Prostate gland (tissue), 2 donors: ENCODE results near the gene PRPF6. TPM values are rescaled to one million over a fixed set of nuclear protein-coding genes. Genes with fewer than 3 reads are reported as not detected.

Experiments
- DNase-seq: peaks from one replicate; pipeline ENCODE4 v3.0.0-alpha.2; 2019; ENCODE audit warnings: low spot score
- H3K27ac ChIP-seq, 2 donors: fragments of 200-600 bp; sonication (generic); 2 replicates each; pipeline ENCODE4 v1.5.1; 2017 to 2019
- H3K27me3 ChIP-seq: fragments of 200-600 bp; sonication (generic); replicated peaks from 2 replicates; pipeline ENCODE4 v1.5.1; 2019; ENCODE audit not compliant: insufficient read depth
- H3K36me3 ChIP-seq, 2 donors: fragments of 200-600 bp; sonication (generic); 1 replicate in 1 of 2; 2 replicates in 1 of 2; pipeline versions ENCODE4 v1.5.1 to v1.8.1; 2017 to 2019
- H3K4me1 ChIP-seq: fragments of 200-600 bp; sonication (generic); replicated peaks from 2 replicates; pipeline ENCODE4 v1.5.1; 2019
- H3K4me3 ChIP-seq, 2 donors: fragments of 200-600 bp; sonication (generic); 2 replicates each; pipeline ENCODE4 v1.5.1; 2017 to 2019
- H3K9me3 ChIP-seq: fragments of 200-600 bp; sonication (generic); 2 replicates; pipeline ENCODE4 v1.5.1; 2017
- POLR2A ChIP-seq: fragments of 450-650 bp; IDR thresholded peaks from one replicate; pipeline ENCODE4 v1.6.1; 2016; ENCODE audit warnings: antibody characterized with exemption, mild to moderate bottlenecking
- POLR2AphosphoS5 ChIP-seq: sonication (generic); formaldehyde crosslinking; IDR thresholded peaks from one replicate; pipeline ENCODE4 v1.6.1; 2017; ENCODE audit warnings: antibody characterized with exemption
- WGBS: methylation state at CpG from one replicate; pipeline ENCODE4 v1.1.5; 2018; 5-methylcytosine and 5-hydroxymethylcytosine counted together
- intact Hi-C: fragments of 100-400 bp; cut with DNase I; formaldehyde crosslinking; loops from one replicate; pipeline ENCODE4 v1.14.2; 2022
- total RNA-seq, 2 donors: library from RNA; depleted of rRNA; stranded (reverse); fragments of >200 nt; gene quantifications; one replicate each; pipeline ENCODE4 v1.1.0, GENCODE V29; 2016
- TF ChIP-seq, protein P1 (sequence below), 4 experiments: fragments of 200-600 bp in 2 of 4; fragments of 450-650 bp in 2 of 4; sonication (generic) in 2 of 4; IDR thresholded peaks; 1 replicate in 3 of 4; 2 replicates in 1 of 4; pipeline ENCODE4 v1.5.1; 2016 to 2019; ENCODE audit warnings: antibody characterized with exemption in 4 of 4, mild to moderate bottlenecking in 2 of 4, moderate library complexity in 2 of 4

The PRPF6 gene
- total RNA-seq, 2 donors from 2014 or later = 60.9 to 99.6 TPM

DNA sequence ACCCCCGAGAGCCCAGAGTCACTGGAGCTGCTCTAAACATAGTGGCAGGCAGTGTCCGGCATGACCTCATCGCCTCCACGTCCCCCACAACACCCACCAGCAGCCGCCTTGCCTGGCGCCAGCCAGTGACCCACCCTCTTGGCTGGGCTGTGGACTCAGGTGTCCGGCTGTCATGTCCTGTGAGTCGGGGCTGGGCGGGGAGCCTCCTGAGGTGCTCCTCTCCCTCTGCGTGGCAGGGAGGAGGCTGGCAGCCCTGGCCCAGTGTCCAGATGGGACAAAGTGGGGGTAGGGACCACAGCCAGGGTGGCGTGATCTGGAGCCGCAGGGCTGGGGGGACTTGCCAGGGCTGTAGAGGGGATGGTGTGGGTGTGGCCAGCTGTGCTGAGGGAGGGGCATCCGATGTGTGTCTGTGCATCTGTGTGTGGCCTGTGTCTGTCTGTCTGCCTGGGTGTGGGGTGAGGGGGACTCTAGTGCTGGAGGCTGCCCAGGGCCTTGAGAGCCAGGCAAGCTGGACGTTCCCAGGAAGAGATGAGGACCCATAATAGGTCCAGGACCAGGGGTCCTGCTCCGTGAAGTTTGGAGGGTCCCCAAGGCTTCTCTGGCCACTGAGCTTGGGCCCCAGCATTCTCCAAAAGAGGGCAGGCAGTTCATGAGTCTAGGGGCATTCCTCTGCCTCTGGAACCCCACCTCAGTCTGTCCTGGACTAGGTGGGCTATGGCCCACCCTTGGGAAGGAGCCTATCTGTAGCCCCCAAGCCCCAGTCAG, 70.8 kb downstream of the PRPF6 start:
- Histone ChIP-seq H3K27ac (no peak overlapping the region), H3K4me1 (peaks cover 3% of the 10 kb centered on the region), H3K27me3 (peaks cover 19% of the 10 kb centered on the region), H3K36me3 (no peaks in the 10 kb centered on the region), H3K9me3 (no peaks in the 10 kb centered on the region), H3K4me3 (no peak overlapping the region)
- TF ChIP-seq, protein P1, sequence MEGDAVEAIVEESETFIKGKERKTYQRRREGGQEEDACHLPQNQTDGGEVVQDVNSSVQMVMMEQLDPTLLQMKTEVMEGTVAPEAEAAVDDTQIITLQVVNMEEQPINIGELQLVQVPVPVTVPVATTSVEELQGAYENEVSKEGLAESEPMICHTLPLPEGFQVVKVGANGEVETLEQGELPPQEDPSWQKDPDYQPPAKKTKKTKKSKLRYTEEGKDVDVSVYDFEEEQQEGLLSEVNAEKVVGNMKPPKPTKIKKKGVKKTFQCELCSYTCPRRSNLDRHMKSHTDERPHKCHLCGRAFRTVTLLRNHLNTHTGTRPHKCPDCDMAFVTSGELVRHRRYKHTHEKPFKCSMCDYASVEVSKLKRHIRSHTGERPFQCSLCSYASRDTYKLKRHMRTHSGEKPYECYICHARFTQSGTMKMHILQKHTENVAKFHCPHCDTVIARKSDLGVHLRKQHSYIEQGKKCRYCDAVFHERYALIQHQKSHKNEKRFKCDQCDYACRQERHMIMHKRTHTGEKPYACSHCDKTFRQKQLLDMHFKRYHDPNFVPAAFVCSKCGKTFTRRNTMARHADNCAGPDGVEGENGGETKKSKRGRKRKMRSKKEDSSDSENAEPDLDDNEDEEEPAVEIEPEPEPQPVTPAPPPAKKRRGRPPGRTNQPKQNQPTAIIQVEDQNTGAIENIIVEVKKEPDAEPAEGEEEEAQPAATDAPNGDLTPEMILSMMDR (IDR thresholded peaks at IDR 0.05) = no peak
- no peak for TF ChIP-seq POLR2A
- TF ChIP-seq POLR2AphosphoS5 = no peak
- no peak for DNase-seq
- intact Hi-C loops = no loop called here
- 87% methylated on average over 15 of the region's 15 CpGs for WGBS

DNA sequence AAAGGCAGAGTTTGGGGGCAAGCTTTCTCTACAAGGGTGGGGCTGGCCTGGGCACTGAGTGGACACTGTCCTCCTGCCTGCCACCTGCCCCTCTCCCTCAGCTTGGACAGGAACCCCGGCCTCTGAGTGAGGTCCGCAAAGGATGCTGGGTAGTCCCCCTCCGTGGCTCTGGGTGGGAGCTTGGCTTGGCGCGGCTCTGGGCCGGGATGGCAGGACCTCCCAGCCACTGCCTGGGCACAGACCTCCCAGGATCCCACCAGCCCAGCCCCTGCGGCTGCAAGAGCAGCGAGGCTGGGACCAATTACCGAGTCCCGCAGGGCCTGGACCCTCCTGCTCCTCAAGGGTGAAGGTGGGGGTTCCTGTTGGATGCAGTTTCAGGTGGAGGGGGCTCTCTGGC, 71.4 kb downstream of the PRPF6 start:
- intact Hi-C loops = no loop called here
- TF ChIP-seq POLR2A (no peak), POLR2AphosphoS5 (no peak)
- TF ChIP-seq, protein P1 (IDR thresholded peaks at IDR 0.05) = no peak
- Histone ChIP-seq H3K27me3 (peaks cover 19% of the 10 kb centered on the region), H3K27ac (no peak overlapping the region), H3K4me1 (peaks cover 3% of the 10 kb centered on the region), H3K4me3 (no peak overlapping the region), H3K9me3 (no peaks in the 10 kb centered on the region), H3K36me3 (no peaks in the 10 kb centered on the region)
- WGBS = 78% methylated on average over 10 of the region's 10 CpGs
- no peak for DNase-seq

DNA sequence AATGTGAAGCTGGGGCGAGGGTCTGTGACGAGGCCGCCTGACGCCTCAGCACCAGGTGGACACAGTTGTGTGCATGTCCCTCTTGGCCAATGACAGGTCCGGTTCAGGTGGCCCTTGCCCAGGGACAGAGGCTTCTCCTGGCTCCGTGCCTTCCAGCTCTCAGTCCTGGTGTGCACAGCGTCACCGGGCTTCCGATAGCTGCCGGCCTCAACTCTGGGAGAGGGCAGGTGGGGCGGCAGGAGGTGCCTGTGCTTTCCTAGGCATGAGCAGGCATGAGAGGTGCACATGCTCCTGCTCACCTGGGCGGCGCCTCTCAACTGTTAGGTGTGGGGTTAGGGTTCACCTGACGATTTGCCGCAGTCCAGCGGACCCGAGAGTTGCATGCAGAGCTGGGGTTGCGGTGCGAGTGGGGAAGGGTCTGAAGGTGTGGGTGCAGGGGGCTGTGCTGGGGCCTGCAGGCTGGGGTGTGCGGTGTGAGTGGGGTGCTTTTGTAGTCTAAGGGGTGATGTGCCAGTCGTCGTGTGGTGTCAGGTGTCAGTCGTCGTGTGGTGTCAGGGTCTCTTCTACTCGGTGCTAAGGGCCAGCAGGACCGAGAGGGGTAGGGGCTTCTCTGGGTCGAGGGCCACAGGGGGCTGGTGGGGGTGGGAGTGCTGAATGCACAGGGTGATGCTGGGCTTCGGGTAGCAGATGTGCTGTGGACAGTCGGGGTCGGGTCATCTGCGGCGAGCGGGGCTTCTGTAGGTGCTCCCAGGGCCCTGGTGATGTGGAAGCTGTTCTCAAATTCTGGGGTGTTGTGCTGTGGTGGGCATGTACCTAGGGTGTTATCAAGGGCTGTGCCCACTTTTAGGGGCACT, 72.3 kb downstream of the PRPF6 start:
- intact Hi-C loops = no loop called here
- peaks cover 19% of the 10 kb centered on the region for H3K27me3 ChIP-seq
- WGBS = 75% methylated on average over 32 of the region's 33 CpGs
- no peaks in the 10 kb centered on the region for H3K36me3 ChIP-seq
- TF ChIP-seq, protein P1 (IDR thresholded peaks at IDR 0.05) = no peak
- no peak for TF ChIP-seq POLR2A
- no peak for TF ChIP-seq POLR2AphosphoS5
- H3K4me1 ChIP-seq = peaks cover 7% of the 10 kb centered on the region
- no peak overlapping the region for H3K27ac ChIP-seq
- DNase-seq = no peak
- no peaks in the 10 kb centered on the region for H3K9me3 ChIP-seq
- H3K4me3 ChIP-seq = no peak overlapping the region

DNA sequence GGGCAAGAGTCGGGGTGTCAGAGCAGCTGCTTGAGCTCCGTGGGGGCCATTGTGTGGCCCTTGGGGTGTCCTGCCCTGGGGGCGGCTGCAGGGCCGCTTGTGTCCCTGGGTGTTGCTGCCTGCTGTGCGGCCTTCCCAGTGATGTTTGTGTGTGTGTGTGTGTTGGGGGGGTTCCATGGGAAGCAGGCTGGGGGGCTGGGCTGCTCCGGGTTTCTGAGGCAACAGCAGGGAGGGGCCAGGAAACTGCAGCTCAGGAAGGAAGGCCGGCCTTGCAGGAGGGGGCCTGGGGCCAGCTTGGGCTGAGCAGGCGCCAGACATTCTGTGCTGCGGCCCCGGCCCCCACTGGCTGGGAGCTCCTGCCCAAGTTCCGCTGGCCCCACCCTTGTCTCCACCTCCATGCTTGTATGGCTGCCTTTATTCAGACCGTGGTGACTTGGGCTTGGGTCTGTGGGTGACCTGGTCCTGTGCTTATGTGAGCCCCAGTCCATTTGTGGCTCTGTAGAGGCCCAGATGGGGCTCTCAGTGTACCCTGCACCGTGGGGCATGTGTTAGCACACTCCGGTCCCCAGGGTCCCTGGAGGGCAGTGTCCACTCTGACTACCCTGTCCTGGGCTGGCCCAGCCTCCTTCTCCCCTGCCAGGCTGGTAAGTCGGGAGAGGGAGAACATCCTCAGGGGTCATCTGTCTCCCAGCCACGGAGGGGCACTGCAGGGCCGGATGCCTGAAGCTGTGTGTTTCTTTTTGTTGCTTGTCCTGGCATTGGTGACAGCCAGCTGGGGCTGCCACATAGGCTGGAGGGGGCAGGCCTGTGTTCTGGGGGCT, 73.1 kb downstream of the PRPF6 start:
- H3K9me3 ChIP-seq = no peaks in the 10 kb centered on the region
- intact Hi-C loops = no loop called here
- H3K27me3 ChIP-seq = peaks cover 16% of the 10 kb centered on the region
- H3K27ac ChIP-seq = no peak overlapping the region
- TF ChIP-seq POLR2AphosphoS5 (no peak), POLR2A (no peak)
- TF ChIP-seq, protein P1 (IDR thresholded peaks at IDR 0.05) = no peak
- no peaks in the 10 kb centered on the region for H3K36me3 ChIP-seq
- H3K4me3 ChIP-seq = no peak overlapping the region
- WGBS = 45% methylated on average over 17 of the region's 17 CpGs
- peaks cover 6% of the 10 kb centered on the region for H3K4me1 ChIP-seq
- DNase-seq = no peak
